RWPE2 (cell line): ENCODE measurements around the gene TGFBR1.

ENCODE experiments used
- ATAC-seq: fragments of 200-7000 bp; cut with Tn5 transposase; 3 replicates; pipeline ENCODE4 v1.9.1; 2021; ENCODE audit warnings: low read depth
- DNase-seq: peaks from one replicate; pipeline ENCODE4 v3.0.0-alpha.2; 2020; ENCODE audit warnings: low spot score
- H3K27ac ChIP-seq: fragments of 450-650 bp; 2 replicates; pipeline ENCODE4 v1.5.1; 2017; ENCODE audit warnings: mild to moderate bottlenecking; ENCODE audit not compliant: poor library complexity, severe bottlenecking
- H3K27me3 ChIP-seq: fragments of 250-450 bp; sonication (Bioruptor Pico); 2 replicates; pipeline ENCODE4 v1.5.1; 2021; ENCODE audit warnings: mild to moderate bottlenecking, moderate library complexity; ENCODE audit not compliant: insufficient read depth, poor library complexity, severe bottlenecking
- H3K36me3 ChIP-seq: fragments of 250-450 bp; sonication (Bioruptor Pico); 2 replicates; pipeline ENCODE4 v1.5.1; 2020; ENCODE audit warnings: low read depth, mild to moderate bottlenecking, moderate library complexity
- H3K4me1 ChIP-seq: fragments of 250-450 bp; sonication (Bioruptor Pico); 2 replicates; pipeline ENCODE4 v1.5.1; 2021; ENCODE audit warnings: mild to moderate bottlenecking, moderate library complexity; ENCODE audit not compliant: insufficient read depth, poor library complexity, severe bottlenecking
- H3K4me3 ChIP-seq: fragments of 250-450 bp; sonication (Bioruptor Pico); 2 replicates; pipeline ENCODE4 v1.5.1; 2021; ENCODE audit warnings: mild to moderate bottlenecking, moderate library complexity; ENCODE audit not compliant: severe bottlenecking
- H3K9me3 ChIP-seq: fragments of 250-450 bp; sonication (Bioruptor Pico); 2 replicates; pipeline ENCODE4 v1.5.1; 2021; ENCODE audit warnings: mild to moderate bottlenecking, moderate library complexity; ENCODE audit not compliant: severe bottlenecking
- TF ChIP-seq, protein P1 (sequence below): fragments of 450-650 bp; IDR thresholded peaks from one replicate; pipeline ENCODE4 v1.5.1; 2017; ENCODE audit warnings: mild to moderate bottlenecking, moderate library complexity; ENCODE audit not compliant: poor library complexity, severe bottlenecking

The TGFBR1 gene

DNA sequence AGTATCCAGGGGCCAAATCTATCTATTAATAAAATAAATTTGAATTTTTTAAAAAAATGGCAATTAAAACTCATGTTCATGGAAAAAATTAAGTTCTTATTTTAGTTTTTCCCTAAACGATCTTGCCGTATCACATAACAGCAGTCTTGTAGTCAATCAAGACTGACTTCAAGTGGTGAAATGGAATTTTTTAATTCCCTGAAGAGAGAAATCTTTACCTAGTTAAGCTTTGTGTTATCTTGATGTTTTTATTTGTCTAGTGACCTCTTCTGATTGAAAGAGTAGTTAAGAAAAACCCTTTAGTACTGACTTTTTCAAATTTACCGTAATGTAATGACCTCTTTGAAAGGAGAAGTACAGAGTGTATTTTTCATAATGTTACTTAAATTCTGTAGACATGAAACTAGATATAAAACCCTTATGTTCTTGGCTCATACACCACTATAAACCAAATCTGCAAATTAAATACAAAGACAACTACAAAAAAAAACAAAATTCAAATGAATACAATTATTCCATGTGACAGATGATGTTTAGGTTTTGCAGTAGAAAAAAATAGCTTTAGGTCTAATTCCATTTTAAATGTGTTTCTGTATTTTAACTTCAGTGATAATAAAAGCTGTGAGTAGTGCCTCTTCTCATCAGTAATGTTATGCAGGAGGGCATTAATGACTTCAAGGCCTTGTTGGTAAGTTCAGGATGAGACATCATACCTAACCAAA, 19.8 kb downstream of the TGFBR1 start:
- peaks cover 49% of the 10 kb centered on the region for H3K4me1 ChIP-seq
- H3K27ac ChIP-seq: no peak overlapping the region
- peaks cover 5% of the 10 kb centered on the region; the same call in 1 of the 2 replicates for H3K36me3 ChIP-seq
- no peak for DNase-seq
- ATAC-seq: no peak
- no peaks in the 10 kb centered on the region for H3K9me3 ChIP-seq
- no peak overlapping the region for H3K4me3 ChIP-seq
- TF ChIP-seq, protein P1, sequence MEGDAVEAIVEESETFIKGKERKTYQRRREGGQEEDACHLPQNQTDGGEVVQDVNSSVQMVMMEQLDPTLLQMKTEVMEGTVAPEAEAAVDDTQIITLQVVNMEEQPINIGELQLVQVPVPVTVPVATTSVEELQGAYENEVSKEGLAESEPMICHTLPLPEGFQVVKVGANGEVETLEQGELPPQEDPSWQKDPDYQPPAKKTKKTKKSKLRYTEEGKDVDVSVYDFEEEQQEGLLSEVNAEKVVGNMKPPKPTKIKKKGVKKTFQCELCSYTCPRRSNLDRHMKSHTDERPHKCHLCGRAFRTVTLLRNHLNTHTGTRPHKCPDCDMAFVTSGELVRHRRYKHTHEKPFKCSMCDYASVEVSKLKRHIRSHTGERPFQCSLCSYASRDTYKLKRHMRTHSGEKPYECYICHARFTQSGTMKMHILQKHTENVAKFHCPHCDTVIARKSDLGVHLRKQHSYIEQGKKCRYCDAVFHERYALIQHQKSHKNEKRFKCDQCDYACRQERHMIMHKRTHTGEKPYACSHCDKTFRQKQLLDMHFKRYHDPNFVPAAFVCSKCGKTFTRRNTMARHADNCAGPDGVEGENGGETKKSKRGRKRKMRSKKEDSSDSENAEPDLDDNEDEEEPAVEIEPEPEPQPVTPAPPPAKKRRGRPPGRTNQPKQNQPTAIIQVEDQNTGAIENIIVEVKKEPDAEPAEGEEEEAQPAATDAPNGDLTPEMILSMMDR: no peak
- no peaks in the 10 kb centered on the region for H3K27me3 ChIP-seq

DNA sequence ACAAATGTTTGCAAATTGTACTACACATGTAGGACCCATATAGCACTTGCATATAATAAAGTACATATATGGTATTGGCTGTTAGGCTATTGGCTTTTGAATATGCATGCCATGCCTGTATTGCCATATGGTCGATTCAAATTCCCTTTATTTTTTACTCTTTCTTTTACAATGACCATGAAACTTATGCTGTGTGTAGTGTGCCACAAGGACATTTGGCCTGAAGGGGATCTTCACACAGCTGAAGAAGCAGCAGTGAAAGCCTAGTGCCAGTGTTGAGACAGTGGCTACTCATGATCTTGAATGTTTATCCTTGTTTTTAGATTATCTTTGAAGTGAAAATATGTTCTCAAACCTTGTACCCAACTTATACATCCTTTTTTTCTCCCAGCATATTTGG, 20.5 kb downstream of the TGFBR1 start:
- no peaks in the 10 kb centered on the region for H3K27me3 ChIP-seq
- ATAC-seq (no peak), DNase-seq (no peak)
- no peak overlapping the region for H3K4me3 ChIP-seq
- peaks cover 6% of the 10 kb centered on the region; the same call in 1 of the 2 replicates for H3K36me3 ChIP-seq
- H3K27ac ChIP-seq: peak overlapping the region; percentile 90
- no peaks in the 10 kb centered on the region for H3K9me3 ChIP-seq
- peaks cover 55% of the 10 kb centered on the region for H3K4me1 ChIP-seq
- TF ChIP-seq, protein P1: no peak

DNA sequence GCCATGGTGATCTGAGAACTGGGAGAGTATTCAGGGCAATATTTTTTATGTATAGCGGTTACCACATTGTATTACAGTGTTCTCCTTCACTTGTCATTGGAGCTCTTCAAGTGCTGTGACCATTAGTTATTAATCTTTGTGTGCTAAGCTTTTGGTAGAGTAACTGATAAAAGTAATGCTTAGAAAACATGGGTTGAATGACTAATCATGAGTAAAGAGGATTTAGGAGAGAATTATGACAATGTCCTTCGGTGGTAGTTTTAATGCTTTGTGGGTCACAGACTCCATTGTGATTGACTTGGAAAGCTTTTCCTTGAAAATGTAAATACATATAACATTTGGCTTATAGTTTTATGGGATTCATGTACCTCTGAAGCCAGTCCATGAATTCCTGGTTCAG, 21.4 kb downstream of the TGFBR1 start:
- Histone ChIP-seq H3K36me3 (peaks cover 7% of the 10 kb centered on the region; the same call in 1 of the 2 replicates), H3K27me3 (no peaks in the 10 kb centered on the region), H3K4me3 (no peak overlapping the region), H3K27ac (peak overlapping the region; percentile 90), H3K4me1 (peaks cover 53% of the 10 kb centered on the region), H3K9me3 (no peaks in the 10 kb centered on the region)
- DNase-seq: no peak
- TF ChIP-seq, protein P1: no peak
- no peak for ATAC-seq

DNA sequence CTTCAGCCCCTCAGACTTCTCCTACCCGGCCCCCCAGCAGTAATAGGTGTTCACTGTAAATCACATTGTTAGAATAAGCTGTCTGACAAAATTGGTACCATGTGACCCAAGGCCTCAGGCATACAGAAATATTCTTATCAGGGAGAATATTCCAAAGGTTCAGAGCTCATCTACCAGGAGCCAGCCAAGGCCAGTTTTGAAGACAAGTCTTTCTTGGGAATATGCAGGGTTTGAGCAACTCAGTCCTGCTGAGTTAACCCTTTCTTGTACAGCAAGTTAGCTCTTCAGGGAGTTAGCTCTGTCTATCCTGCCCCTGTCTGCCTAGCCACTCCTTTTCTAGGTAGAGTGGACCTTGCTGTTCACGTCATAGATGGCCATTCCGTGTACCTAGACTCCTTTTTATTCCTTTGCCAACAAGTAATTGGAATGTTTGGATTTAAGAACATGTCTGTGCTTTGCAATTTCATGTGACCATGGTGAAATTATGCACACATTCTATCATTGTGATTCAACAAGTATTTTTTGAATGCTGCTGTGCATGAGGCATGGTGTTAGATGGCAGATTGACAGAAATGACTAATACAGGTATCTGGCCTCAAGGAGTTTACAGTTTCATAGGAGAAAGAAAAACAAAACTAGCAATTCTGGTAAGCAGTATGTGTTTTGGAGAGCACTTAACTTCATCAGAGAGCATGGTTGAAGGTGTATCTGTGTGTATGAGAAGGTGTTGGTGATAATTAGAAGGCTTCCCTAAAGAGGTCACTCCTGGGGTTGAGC, 22.6 kb downstream of the TGFBR1 start:
- Histone ChIP-seq H3K9me3 (no peaks in the 10 kb centered on the region), H3K27ac (peak overlapping the region; percentile 90), H3K4me1 (peaks cover 53% of the 10 kb centered on the region), H3K27me3 (no peaks in the 10 kb centered on the region), H3K4me3 (no peak overlapping the region), H3K36me3 (peaks cover 7% of the 10 kb centered on the region; the same call in 1 of the 2 replicates)
- TF ChIP-seq, protein P1: no peak
- no peak for DNase-seq
- peak; percentile 87 for ATAC-seq
